GM12873 (cell line): ENCODE measurements around the gene CSNK2A2.

Experiments
- TF ChIP-seq, protein P1 (sequence below): IDR thresholded peaks from 2 replicates; pipeline ENCODE4 v1.5.1; 2012; ENCODE audit warnings: low read depth, mild to moderate bottlenecking, moderate library complexity, low read length, control low read depth; ENCODE audit not compliant: insufficient read depth; ENCODE audit errors: missing control alignments

Gene CSNK2A2

GRCh38 chr16:58109881-58110280 lies 88.0 kb downstream of the CSNK2A2 start:
- TF ChIP-seq, protein P1, sequence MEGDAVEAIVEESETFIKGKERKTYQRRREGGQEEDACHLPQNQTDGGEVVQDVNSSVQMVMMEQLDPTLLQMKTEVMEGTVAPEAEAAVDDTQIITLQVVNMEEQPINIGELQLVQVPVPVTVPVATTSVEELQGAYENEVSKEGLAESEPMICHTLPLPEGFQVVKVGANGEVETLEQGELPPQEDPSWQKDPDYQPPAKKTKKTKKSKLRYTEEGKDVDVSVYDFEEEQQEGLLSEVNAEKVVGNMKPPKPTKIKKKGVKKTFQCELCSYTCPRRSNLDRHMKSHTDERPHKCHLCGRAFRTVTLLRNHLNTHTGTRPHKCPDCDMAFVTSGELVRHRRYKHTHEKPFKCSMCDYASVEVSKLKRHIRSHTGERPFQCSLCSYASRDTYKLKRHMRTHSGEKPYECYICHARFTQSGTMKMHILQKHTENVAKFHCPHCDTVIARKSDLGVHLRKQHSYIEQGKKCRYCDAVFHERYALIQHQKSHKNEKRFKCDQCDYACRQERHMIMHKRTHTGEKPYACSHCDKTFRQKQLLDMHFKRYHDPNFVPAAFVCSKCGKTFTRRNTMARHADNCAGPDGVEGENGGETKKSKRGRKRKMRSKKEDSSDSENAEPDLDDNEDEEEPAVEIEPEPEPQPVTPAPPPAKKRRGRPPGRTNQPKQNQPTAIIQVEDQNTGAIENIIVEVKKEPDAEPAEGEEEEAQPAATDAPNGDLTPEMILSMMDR: no peak

- TF ChIP-seq, protein P1: no peak
Observed at GRCh38 chr16:58109330-58109729, 88.6 kb downstream of the CSNK2A2 start.
